Osteocyte (in vitro differentiated cells): ENCODE data around the gene FAM98C. TPM values are rescaled to one million over a fixed set of nuclear protein-coding genes. Genes with fewer than 3 reads are reported as not detected.
A peak's percentile ranks its signal among the peaks of the same experiment; 100 is the strongest.

ENCODE experiments used
- DNase-seq: peaks from one replicate; pipeline ENCODE4 v3.0.0; 2021; ENCODE audit warnings: mixed read lengths; ENCODE audit not compliant: unreplicated experiment; ENCODE audit errors: extremely low spot score
- H3K27ac Mint-ChIP-seq: one replicate; pipeline ENCODE4 v1.8.0; 2021; ENCODE audit warnings: mild to moderate bottlenecking, mixed read lengths; ENCODE audit not compliant: unreplicated experiment
- H3K27me3 Mint-ChIP-seq: one replicate; pipeline ENCODE4 v1.8.0; 2021; ENCODE audit warnings: mixed read lengths; ENCODE audit not compliant: unreplicated experiment
- H3K36me3 Mint-ChIP-seq: one replicate; pipeline ENCODE4 v1.8.0; 2021; ENCODE audit warnings: mixed read lengths; ENCODE audit not compliant: unreplicated experiment
- H3K4me1 Mint-ChIP-seq: one replicate; pipeline ENCODE4 v1.8.0; 2021; ENCODE audit warnings: mixed read lengths; ENCODE audit not compliant: unreplicated experiment
- H3K4me3 Mint-ChIP-seq: one replicate; pipeline ENCODE4 v1.8.0; 2021; ENCODE audit warnings: mild to moderate bottlenecking, moderate library complexity, mixed read lengths; ENCODE audit not compliant: unreplicated experiment
- H3K9me3 Mint-ChIP-seq: one replicate; pipeline ENCODE4 v1.8.0; 2021; ENCODE audit warnings: mixed read lengths; ENCODE audit not compliant: unreplicated experiment
- CTCF ChIP-seq: fragments of 200-600 bp; sonication (generic); IDR thresholded peaks from 2 replicates; pipeline ENCODE4 v1.5.0; 2021; ENCODE audit warnings: antibody characterized with exemption, mild to moderate bottlenecking, moderate library complexity
- total RNA-seq: library from RNA; stranded (reverse); gene quantifications from 2 replicates; pipeline ENCODE4 v1.2.1, GENCODE V29; 2021

The FAM98C gene
- total RNA-seq, 1 donor from 2014 or later: 19.4 TPM

GRCh38 chr19:38378866-38379265, 24.0 kb upstream of the FAM98C start:
- TF ChIP-seq CTCF: no peak

GRCh38 chr19:38381138-38381537, 21.8 kb upstream of the FAM98C start:
- no peak for TF ChIP-seq CTCF
- Mint-ChIP-seq H3K27me3 (no peaks in the 10 kb centered on the region), H3K4me1 (peaks cover 6% of the 10 kb centered on the region), H3K9me3 (no peaks in the 10 kb centered on the region), H3K4me3 (no peak overlapping the region), H3K27ac (no peak overlapping the region), H3K36me3 (peaks cover 29% of the 10 kb centered on the region)
- DNase-seq: no peak

More at GRCh38 chr19:38378866-38379265, 24.0 kb upstream of the FAM98C start:
- Mint-ChIP-seq H3K9me3 (no peaks in the 10 kb centered on the region), H3K27ac (no peak overlapping the region), H3K4me3 (no peak overlapping the region), H3K4me1 (peaks cover 23% of the 10 kb centered on the region), H3K27me3 (no peaks in the 10 kb centered on the region), H3K36me3 (peaks cover 25% of the 10 kb centered on the region)
- DNase-seq: no peak

DNA sequence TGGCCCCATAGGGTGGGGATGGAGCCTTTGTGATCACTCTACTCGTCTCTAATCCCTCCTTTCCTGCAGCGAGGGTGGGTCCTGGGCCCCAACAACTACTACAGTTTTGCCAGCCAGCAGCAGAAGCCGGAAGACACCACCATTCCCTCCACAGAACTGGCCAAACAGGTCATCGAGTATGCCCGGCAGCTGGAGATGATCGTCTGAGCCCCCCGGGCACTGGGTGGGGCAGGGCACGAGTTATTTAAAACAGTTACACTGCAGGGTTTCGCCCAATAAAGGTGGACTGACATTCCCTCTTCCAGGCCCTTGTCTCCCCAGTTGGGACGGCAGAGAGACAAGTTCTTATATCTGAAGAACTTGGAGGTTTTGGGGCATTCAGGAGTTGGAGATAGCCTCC, 19.7 kb upstream of the FAM98C start:
- DNase-seq: no peak
- Mint-ChIP-seq H3K4me1 (peaks cover 4% of the 10 kb centered on the region), H3K27ac (no peak overlapping the region), H3K36me3 (peaks cover 29% of the 10 kb centered on the region), H3K9me3 (no peaks in the 10 kb centered on the region), H3K4me3 (no peak overlapping the region), H3K27me3 (no peaks in the 10 kb centered on the region)
- no peak for TF ChIP-seq CTCF

DNA sequence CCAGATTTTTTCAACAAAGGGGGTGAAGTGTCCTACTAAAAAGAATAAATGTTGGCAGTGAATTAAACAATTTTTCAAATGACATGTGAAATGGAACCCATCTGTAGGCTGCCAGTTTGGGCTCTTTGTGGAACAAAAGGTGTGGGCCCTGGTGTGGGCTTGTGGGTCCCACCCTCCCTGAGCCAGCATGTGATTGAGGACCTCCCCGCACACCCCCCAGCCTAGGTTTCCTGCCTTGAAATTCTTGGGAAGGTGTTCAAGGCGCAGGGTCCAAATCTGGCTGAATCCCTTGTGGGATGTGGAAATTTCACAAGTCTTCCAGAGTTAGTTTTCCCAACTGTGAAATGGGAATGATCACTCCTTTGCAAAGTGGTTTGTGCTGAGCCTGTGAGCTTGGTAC, 19.1 kb upstream of the FAM98C start:
- no peak for TF ChIP-seq CTCF
- H3K4me3 Mint-ChIP-seq: no peak overlapping the region
- H3K9me3 Mint-ChIP-seq: no peaks in the 10 kb centered on the region
- peaks cover 4% of the 10 kb centered on the region for H3K4me1 Mint-ChIP-seq
- no peak for DNase-seq
- no peak overlapping the region for H3K27ac Mint-ChIP-seq
- peaks cover 29% of the 10 kb centered on the region for H3K36me3 Mint-ChIP-seq
- H3K27me3 Mint-ChIP-seq: no peaks in the 10 kb centered on the region

GRCh38 chr19:38384209-38385027, 18.5 kb upstream of the FAM98C start:
- no peak overlapping the region for H3K27ac Mint-ChIP-seq
- peaks cover 7% of the 10 kb centered on the region for H3K4me1 Mint-ChIP-seq
- no peak overlapping the region for H3K4me3 Mint-ChIP-seq
- H3K9me3 Mint-ChIP-seq: no peaks in the 10 kb centered on the region
- H3K27me3 Mint-ChIP-seq: no peaks in the 10 kb centered on the region
- DNase-seq: no peak
- H3K36me3 Mint-ChIP-seq: peaks cover 25% of the 10 kb centered on the region
- peak; percentile 30 for TF ChIP-seq CTCF
